ENCODE measurements around the gene SPCS2. TPM values are rescaled to one million over a fixed set of nuclear protein-coding genes. Genes with fewer than 3 reads are reported as not detected.

Gene SPCS2
- total RNA-seq, 3 donors from 2014 or later (not counting 1 experiment from before 2014, with no cell fraction given) = 76.9 to 117 (median 106) TPM

DNA sequence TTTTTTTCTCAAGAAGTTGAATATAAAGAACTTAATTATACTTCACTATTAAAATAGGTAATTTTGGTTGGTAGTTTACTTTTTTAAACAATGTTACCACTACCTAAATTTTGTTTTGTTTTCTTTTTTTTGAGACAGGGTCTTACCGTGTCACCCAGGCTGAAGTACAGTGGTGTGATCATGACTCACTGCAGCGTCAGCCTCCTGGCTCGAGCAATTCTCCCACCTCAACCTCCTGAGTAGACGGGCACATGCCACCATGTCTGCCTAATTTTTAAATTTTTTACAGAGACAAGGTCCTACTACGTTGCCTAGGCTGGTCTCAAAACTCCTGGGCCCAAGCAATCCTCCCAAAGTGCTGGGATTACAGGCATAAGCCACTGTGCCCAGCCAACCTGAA is 17.6 kb downstream of the SPCS2 start:
- H3K4me1 Mint-ChIP-seq = peaks cover 29 to 36% of the 10 kb centered on the region in 2 donors
- peaks cover 41% of the 10 kb centered on the region for H3K36me3 ChIP-seq (ENCODE audit: control insufficient read depth, insufficient read depth, low read length)

DNA sequence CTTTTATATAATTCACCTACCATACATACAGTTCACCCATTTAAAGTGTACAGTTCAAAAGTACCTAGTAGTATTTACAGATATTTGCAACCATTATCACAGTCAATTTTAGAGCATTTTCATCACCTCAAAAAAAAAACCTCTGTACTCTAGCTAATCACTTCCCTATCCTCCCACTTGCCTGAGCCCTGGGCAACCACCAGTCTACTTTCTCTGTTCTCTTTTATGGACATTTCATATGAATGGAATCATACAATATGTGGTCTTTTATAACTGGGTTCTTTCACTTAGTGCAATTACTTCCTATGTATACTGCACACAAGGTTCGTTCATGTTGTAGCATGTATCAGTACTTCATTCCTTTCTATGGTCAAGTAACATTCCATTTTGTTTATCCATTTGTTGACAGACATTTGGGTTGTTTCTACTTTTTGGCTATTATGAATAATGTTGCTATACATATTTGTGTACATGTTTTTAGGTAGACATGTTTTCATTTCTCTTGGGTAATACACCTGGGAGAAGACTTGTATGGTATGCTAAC is 21.9 kb downstream of the SPCS2 start:
- Histone ChIP-seq H3K4me3 (ENCODE audit: low read length) (no peak overlapping the region), H3K27ac (ENCODE audit: low read length) (no peak overlapping the region), H3K27me3 (ENCODE audit: control insufficient read depth, insufficient read depth, low read length) (no peaks in the 10 kb centered on the region), H3K36me3 (ENCODE audit: control insufficient read depth, insufficient read depth, low read length) (peaks cover 65% of the 10 kb centered on the region), H3K9me3 (ENCODE audit: control insufficient read depth, insufficient read depth, low read length) (no peaks in the 10 kb centered on the region), H3K4me1 (ENCODE audit: control insufficient read depth, insufficient read depth, low read length) (no peaks in the 10 kb centered on the region)
- DNase-seq (no peak), ATAC-seq (no peak)
- Mint-ChIP-seq H3K9me3 (no peaks in the 10 kb centered on the region), H3K36me3 (peaks cover 7% of the 10 kb centered on the region), H3K27me3 (ENCODE audit: low read depth in 2 of 2) (no peaks in the 10 kb centered on the region), H3K4me1 (peaks cover 18 to 30% of the 10 kb centered on the region in 2 donors), H3K4me3 (no peak overlapping the region), H3K27ac (peak overlapping the region in 1 of 2 donors; percentile 14)
- intact Hi-C loops (cut with micrococcal nuclease) = no loop called here
- TF ChIP-seq, protein P1, sequence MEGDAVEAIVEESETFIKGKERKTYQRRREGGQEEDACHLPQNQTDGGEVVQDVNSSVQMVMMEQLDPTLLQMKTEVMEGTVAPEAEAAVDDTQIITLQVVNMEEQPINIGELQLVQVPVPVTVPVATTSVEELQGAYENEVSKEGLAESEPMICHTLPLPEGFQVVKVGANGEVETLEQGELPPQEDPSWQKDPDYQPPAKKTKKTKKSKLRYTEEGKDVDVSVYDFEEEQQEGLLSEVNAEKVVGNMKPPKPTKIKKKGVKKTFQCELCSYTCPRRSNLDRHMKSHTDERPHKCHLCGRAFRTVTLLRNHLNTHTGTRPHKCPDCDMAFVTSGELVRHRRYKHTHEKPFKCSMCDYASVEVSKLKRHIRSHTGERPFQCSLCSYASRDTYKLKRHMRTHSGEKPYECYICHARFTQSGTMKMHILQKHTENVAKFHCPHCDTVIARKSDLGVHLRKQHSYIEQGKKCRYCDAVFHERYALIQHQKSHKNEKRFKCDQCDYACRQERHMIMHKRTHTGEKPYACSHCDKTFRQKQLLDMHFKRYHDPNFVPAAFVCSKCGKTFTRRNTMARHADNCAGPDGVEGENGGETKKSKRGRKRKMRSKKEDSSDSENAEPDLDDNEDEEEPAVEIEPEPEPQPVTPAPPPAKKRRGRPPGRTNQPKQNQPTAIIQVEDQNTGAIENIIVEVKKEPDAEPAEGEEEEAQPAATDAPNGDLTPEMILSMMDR (IDR thresholded peaks at IDR 0.05) = no peak
- WGBS (ENCODE audit: insufficient coverage) = no CpG with 5 or more reads among the region's 1 CpG

More for the DNA sequence above, 17.6 kb downstream of the SPCS2 start:
- H3K27ac Mint-ChIP-seq = no peak overlapping the region
- H3K27me3 Mint-ChIP-seq (ENCODE audit: low read depth in 2 of 2) = no peaks in the 10 kb centered on the region
- no peak for ATAC-seq
- Histone ChIP-seq H3K9me3 (ENCODE audit: control insufficient read depth, insufficient read depth, low read length) (no peaks in the 10 kb centered on the region), H3K4me1 (ENCODE audit: control insufficient read depth, insufficient read depth, low read length) (no peaks in the 10 kb centered on the region), H3K27me3 (ENCODE audit: control insufficient read depth, insufficient read depth, low read length) (no peaks in the 10 kb centered on the region), H3K4me3 (ENCODE audit: low read length) (no peak overlapping the region), H3K27ac (ENCODE audit: low read length) (no peak overlapping the region)
- no peaks in the 10 kb centered on the region for H3K9me3 Mint-ChIP-seq
- TF ChIP-seq, protein P1 (IDR thresholded peaks at IDR 0.05) = no peak
- no peak for DNase-seq
- H3K36me3 Mint-ChIP-seq = peaks cover 12% of the 10 kb centered on the region
- WGBS (ENCODE audit: insufficient coverage) = 90% methylated on average over 5 of the region's 5 CpGs
- H3K4me3 Mint-ChIP-seq = no peak overlapping the region
- intact Hi-C loops (cut with micrococcal nuclease) = no loop called here

DNA sequence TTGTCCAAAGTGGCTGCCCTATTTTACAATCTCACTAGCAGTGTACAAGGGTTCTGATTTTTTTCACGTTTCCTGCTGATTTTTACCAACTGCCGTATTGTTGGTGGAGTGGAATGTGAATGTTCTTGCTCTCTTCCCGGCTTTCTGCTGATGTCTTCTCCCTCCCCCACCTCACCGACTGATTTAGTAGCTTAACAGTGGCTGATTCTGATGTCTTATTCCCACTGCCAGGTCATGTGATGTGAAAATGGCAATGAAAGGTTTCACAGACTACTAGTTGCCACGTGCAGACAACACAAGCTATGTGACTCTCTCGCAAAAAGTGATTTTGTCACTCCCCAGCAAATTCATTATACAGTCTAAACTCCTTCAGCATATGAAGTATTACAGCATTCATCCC is 22.4 kb downstream of the SPCS2 start:
- intact Hi-C loops (cut with micrococcal nuclease) = no loop called here
- Histone ChIP-seq H3K4me1 (ENCODE audit: control insufficient read depth, insufficient read depth, low read length) (no peaks in the 10 kb centered on the region), H3K27ac (ENCODE audit: low read length) (no peak overlapping the region), H3K4me3 (ENCODE audit: low read length) (no peak overlapping the region), H3K9me3 (ENCODE audit: control insufficient read depth, insufficient read depth, low read length) (no peaks in the 10 kb centered on the region), H3K36me3 (ENCODE audit: control insufficient read depth, insufficient read depth, low read length) (peaks cover 65% of the 10 kb centered on the region), H3K27me3 (ENCODE audit: control insufficient read depth, insufficient read depth, low read length) (no peaks in the 10 kb centered on the region)
- Mint-ChIP-seq H3K9me3 (no peaks in the 10 kb centered on the region), H3K36me3 (peaks cover 7% of the 10 kb centered on the region), H3K27ac (peak overlapping the region in 1 of 2 donors; percentile 14), H3K4me1 (peaks cover 18 to 30% of the 10 kb centered on the region in 2 donors), H3K4me3 (no peak overlapping the region), H3K27me3 (ENCODE audit: low read depth in 2 of 2) (no peaks in the 10 kb centered on the region)
- TF ChIP-seq, protein P1 (IDR thresholded peaks at IDR 0.05) = no peak
- DNase-seq (no peak), ATAC-seq (no peak)
- WGBS (ENCODE audit: insufficient coverage) = 95% methylated on average over 3 of the region's 6 CpGs

DNA sequence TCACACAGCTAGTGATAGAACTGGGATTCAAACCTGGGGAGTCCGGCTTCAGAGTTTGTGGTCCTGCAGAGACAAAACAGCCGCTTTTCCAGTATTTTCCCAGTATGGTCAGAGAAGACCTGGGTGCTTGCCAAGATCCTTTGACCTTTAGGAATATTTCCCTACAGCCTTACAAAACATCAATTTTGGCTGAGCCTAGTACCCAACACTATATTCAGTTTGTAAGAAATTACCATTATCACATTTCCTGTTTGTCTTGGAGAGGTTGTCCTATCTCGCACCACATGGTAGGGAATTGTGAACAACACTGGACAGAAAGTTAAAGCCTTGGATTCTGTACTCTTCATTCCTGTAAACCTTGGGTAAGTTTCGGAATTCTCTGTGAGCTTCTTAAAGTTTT is 29.0 kb downstream of the SPCS2 start:
- Mint-ChIP-seq H3K27ac (no peak overlapping the region), H3K4me3 (no peak overlapping the region), H3K4me1 (peaks cover 18 to 19% of the 10 kb centered on the region in 2 donors), H3K9me3 (no peaks in the 10 kb centered on the region), H3K27me3 (ENCODE audit: low read depth in 2 of 2) (no peaks in the 10 kb centered on the region), H3K36me3 (peaks cover 7% of the 10 kb centered on the region)
- intact Hi-C loops (cut with micrococcal nuclease) = no loop called here
- no peak for ATAC-seq
- WGBS (ENCODE audit: insufficient coverage) = 96% methylated on average over 4 of the region's 4 CpGs
- no peaks in the 10 kb centered on the region for H3K4me1 ChIP-seq (ENCODE audit: control insufficient read depth, insufficient read depth, low read length)
- no peak overlapping the region for H3K27ac ChIP-seq (ENCODE audit: low read length)
- no peaks in the 10 kb centered on the region for H3K27me3 ChIP-seq (ENCODE audit: control insufficient read depth, insufficient read depth, low read length)
- no peak for DNase-seq
- H3K4me3 ChIP-seq (ENCODE audit: low read length) = no peak overlapping the region
- H3K9me3 ChIP-seq (ENCODE audit: control insufficient read depth, insufficient read depth, low read length) = no peaks in the 10 kb centered on the region
- TF ChIP-seq, protein P1 (IDR thresholded peaks at IDR 0.05) = no peak
- peaks cover 42% of the 10 kb centered on the region for H3K36me3 ChIP-seq (ENCODE audit: control insufficient read depth, insufficient read depth, low read length)
